ENCODE data around the gene TLR6. TPM values are rescaled to one million over a fixed set of nuclear protein-coding genes. Genes with fewer than 3 reads are reported as not detected.

TLR6 gene
- total RNA-seq, 2 donors from 2014 or later = 0.44 to 2.2 TPM

DNA sequence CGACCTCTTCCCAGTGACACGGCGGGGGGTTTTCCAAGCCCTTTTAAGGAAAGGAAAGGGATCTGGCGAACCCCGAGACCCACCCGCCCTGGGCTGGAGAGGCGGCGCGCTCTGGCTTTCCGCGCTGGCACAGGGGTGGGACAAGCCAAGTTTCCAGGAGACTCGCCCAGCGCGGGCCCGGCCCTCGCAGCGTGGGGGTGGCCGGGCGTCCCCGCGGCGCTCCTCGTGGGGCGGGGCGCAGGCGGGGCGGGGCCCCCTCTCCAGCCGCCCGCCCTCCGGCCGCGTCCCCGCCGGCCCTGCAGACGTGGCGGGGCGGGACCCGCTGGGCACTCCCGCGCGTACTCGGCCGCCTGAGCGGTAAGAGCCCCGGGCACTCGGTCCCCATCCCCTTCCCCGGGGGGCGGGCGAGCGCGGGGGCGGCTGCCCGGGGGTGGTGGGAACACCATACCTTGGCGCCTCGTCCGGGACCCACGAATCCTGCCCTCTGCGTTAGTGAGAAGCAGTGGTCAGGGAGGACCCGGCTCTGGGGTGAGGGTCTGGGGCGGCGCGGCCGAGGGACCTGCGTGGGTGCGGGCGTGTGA, 11.0 kb upstream of the TLR6 start, which contains the start of gene FAM114A1:
TSS of gene FAM114A1 (plus strand) at position 329 of the 581 bp plus-strand sequence. CDS start 10,273 bp downstream, outside the sequence.
- intact Hi-C loops (cut with DNase I) = no loop called here
- peak within 1 kb of the TSS; percentile 96 for H3K9ac ChIP-seq (ENCODE audit: low read depth in 2 of 2, low read length in 2 of 2)
- no peaks in the 10 kb centered on the region for H3K27me3 ChIP-seq
- no peaks in the 10 kb centered on the region for H3K4me1 ChIP-seq
- peak within 1 kb of the TSS; percentile 91 for H3K27ac ChIP-seq
- no peaks in the 10 kb centered on the region for H3K36me3 ChIP-seq
- peak within 1 kb of the TSS; percentile 73 for H3K4me3 ChIP-seq
- H3K9me3 ChIP-seq = no peaks in the 10 kb centered on the region
- peak; percentile 89 for DNase-seq
- TF ChIP-seq CTCF (IDR thresholded peaks at IDR 0.05) = no peak

- intact Hi-C loops (cut with DNase I) = no loop called here
- Histone ChIP-seq H3K4me1 (no peaks in the 10 kb centered on the region), H3K27ac (peak overlapping the region; percentile 91), H3K9me3 (no peaks in the 10 kb centered on the region), H3K27me3 (no peaks in the 10 kb centered on the region), H3K36me3 (no peaks in the 10 kb centered on the region), H3K4me3 (peak overlapping the region; percentile 73), H3K9ac (ENCODE audit: low read depth in 2 of 2, low read length in 2 of 2) (peak overlapping the region; percentile 57 to 71)
- TF ChIP-seq CTCF (IDR thresholded peaks at IDR 0.05) = no peak
- DNase-seq = no peak
Observed at GRCh38 chr4:38866973-38867477, 10.4 kb upstream of the TLR6 start.

GRCh38 chr4:38865445-38865844, 8.8 kb upstream of the TLR6 start:
- TF ChIP-seq CTCF (IDR thresholded peaks at IDR 0.05) = no peak
- peak overlapping the region; percentile 87 for H3K27ac ChIP-seq
- H3K36me3 ChIP-seq = no peaks in the 10 kb centered on the region
- H3K27me3 ChIP-seq = no peaks in the 10 kb centered on the region
- DNase-seq = peak; percentile 67
- intact Hi-C loops (cut with DNase I) = no loop called here
- no peak overlapping the region for H3K4me3 ChIP-seq
- no peak overlapping the region for H3K9ac ChIP-seq (ENCODE audit: low read depth in 2 of 2, low read length in 2 of 2)
- H3K4me1 ChIP-seq = no peaks in the 10 kb centered on the region
- H3K9me3 ChIP-seq = no peaks in the 10 kb centered on the region

DNA sequence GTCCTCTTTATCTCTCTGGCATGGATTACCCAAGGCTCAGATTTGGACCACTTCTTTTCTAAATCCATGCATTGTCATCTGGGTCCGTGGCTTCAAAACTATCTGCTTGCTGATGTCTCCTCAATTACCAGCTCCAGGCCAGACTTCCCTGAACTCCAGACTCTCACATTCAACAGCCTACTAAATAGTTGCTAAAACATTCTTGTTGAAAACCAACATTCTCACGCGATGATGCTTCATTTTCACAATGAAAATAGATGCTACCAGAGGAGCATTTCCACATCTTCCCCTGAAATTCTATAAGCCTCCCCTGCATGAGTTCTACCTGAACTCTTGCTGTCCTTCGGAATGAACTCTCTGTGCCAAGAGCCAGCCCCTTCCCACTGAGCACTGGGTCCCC, 5.2 kb upstream of the TLR6 start:
- H3K9me3 ChIP-seq = no peaks in the 10 kb centered on the region
- intact Hi-C loops (cut with DNase I) = no loop called here
- TF ChIP-seq CTCF (IDR thresholded peaks at IDR 0.05) = no peak

DNA sequence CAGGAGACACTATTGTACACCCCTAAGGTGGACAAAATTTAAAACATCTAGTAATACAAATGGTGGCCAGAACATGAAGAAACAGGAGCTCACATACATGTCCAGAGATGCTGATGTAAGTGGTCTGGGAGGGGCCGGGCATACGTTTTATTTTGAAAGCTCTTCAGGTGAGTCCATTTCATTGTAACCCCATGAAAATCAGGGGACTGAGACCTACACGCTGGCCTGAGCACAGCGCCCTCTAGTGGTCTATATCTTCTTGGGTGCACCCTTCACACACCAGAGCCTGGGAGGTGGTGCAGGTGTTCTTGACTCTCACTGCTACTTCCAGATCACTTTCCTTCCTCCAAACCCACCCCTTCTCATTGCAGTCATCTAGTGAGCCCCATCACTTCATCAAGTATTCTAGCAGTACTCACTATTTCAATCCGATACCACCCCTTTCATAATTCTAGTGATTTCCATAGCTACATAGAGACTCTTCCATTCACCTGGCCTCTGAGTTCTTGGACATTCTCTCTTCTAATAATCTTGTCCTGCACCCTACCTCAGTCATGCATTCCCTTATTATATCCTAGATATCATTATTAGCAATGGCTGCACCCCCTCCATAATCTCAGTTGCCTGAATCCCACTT, 4.3 kb upstream of the TLR6 start:
- peak; percentile 86 for TF ChIP-seq CTCF (IDR thresholded peaks at IDR 0.05)
- intact Hi-C loops (cut with DNase I) = no loop called here

More for the DNA sequence above, 5.2 kb upstream of the TLR6 start:
- H3K27ac ChIP-seq = no peak overlapping the region
- no peaks in the 10 kb centered on the region for H3K4me1 ChIP-seq
- H3K9ac ChIP-seq (ENCODE audit: low read depth in 2 of 2, low read length in 2 of 2) = no peak overlapping the region
- no peak for DNase-seq
- H3K4me3 ChIP-seq = no peak overlapping the region
- no peaks in the 10 kb centered on the region for H3K36me3 ChIP-seq
- no peaks in the 10 kb centered on the region for H3K27me3 ChIP-seq

More for the DNA sequence above, 4.3 kb upstream of the TLR6 start:
- Histone ChIP-seq H3K9me3 (no peaks in the 10 kb centered on the region), H3K4me3 (no peak overlapping the region), H3K9ac (ENCODE audit: low read depth in 2 of 2, low read length in 2 of 2) (no peak overlapping the region), H3K36me3 (no peaks in the 10 kb centered on the region), H3K4me1 (no peaks in the 10 kb centered on the region), H3K27me3 (no peaks in the 10 kb centered on the region), H3K27ac (no peak overlapping the region)
- peak; percentile 64 for DNase-seq
